SU-DHL-6 (cell line): ENCODE data around the gene YY1.

ENCODE experiments used
- CTCF ChIP-seq: fragments of 200-600 bp; sonication (generic); IDR thresholded peaks from one replicate; pipeline ENCODE4 v1.5.1; 2017; ENCODE audit warnings: antibody characterized with exemption, mild to moderate bottlenecking, low read length, moderate library complexity; ENCODE audit not compliant: insufficient read depth, poor library complexity, severe bottlenecking
- EZH2phosphoT487 ChIP-seq: fragments of 200-600 bp; sonication (generic), shearing (Covaris generic); conservative IDR thresholded peaks from 2 replicates; pipeline ENCODE4 v1.6.1; 2018; ENCODE audit warnings: mild to moderate bottlenecking, antibody characterized with exemption, low read length, moderate library complexity, mixed read lengths

GRCh38 chr14:100214770-100215083, 24.2 kb upstream of the YY1 start:
- TF ChIP-seq CTCF (no peak), EZH2phosphoT487 (no peak)
